ENCODE measurements around the gene TSEN34.
"Not testable (repeated sequence)": the region's sequence is repeated elsewhere in the genome, so short reads cannot be mapped to it uniquely, and the experiment has no call there.

The TSEN34 gene

DNA sequence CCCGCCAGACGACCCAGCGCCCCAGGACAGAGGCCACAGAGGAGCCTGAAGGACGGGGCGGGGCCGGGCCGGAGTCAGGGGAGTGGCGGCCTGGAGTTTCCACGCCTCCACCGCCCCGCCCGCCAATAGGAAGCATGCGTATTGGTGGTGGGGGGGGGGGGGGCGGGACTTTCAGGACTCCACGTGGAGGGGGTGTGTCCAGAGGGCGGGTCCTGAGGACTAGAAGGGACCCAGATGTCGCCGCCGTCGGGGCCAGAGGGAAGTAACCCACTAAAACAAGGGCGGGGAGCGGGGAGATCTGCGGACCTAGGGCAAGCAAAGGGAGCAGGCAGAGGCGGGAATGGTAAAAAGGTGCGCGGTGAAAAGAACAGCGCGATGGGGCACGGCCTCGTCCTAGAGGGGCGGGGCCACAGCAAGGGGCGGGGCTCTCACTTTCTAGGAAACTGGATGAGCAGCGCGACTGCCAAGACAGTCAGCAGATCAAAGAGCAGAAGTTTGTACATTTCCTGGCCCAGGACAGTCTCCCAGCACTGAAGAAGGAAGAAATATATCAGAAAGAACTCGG lies 28.8 kb upstream of the TSEN34 start:
- DNase-seq, result peak; percentile 85 to 91

DNA sequence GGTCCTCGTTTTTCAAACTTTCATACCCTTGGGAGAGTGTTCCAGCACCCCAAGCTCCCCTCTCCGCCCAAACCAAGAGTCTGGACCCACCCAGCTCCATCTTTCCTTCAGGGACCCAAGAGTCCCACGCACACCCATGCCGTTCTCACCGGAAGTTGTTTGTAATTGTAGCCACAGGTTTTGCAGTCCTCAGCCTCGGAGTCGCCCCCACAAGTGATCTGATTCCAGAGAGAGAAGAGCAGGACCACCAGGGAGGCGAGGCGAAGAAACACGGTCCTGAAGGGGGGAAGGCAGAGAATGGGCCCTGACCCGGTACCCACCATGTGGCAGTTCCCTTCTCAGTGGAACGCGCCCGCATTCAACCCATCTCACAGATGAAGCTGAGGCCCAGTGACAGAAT lies 28.2 kb upstream of the TSEN34 start:
- DNase-seq, result no peak

GRCh38 chr19:54164369-54165068 lies 26.6 kb upstream of the TSEN34 start:
- peak; percentile 27 to 63 for DNase-seq

DNA sequence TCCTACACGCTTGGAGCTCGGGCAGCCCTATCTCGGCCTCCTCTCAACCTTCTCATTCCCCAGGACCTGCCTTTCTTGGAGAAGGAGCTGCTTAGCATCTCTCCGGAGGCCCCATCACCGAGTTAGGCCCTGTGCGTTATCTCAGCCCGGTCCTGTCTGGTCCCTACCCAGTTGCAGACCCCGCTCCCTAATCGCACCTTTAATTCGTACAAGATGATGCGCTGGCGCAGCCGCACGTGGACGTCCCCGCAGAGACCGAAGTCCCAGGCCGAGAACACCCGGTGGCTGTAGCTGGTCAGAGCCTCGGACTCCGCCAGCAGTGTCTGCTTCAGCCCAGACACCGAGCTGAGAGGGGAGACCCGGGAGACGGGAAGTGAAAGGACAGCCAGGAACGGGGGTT lies 25.9 kb upstream of the TSEN34 start:
- no peak for DNase-seq

DNA sequence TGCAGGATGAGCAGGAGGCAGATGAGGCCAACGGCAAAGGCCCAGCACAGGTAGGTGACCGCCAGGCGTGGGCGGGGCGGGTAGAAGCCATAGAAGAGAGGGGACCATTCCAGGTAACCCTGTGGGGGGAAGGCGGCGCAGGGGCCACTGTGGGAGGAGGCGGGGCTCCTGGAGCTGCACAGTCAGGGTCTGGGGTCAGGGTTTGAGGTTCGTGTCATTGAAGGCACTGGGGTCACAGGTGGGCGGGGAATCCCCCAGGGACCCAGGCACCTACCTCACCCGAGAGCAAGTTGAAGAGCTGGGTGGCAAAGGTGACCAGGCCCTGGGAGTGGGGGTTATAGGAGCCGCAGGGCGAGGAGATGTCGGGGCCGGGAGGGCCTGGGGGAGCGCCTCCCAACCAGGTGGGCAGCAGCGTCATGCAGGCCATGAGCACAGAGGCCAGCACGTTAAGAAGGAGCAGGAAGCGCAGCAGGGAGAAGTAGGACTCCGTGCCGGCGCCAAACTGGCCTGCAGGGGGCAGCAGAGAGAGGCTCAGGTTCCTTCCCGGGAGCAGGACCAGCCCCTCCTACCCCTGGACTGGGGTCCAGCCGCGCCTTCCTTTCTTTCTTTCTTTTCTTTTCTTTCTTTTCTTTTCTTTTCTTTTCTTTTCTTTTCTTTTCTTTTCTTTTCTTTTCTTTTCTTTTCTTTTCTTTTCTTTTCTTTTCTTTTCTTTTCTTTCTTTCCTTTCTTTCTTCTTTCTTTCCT lies 22.8 kb upstream of the TSEN34 start:
- DNase-seq, result peak; percentile 77 to 98

- DNase-seq, result no peak
These were observed 21.9 kb upstream of the TSEN34 start for GRCh38 chr19:54169149-54169740.

DNA sequence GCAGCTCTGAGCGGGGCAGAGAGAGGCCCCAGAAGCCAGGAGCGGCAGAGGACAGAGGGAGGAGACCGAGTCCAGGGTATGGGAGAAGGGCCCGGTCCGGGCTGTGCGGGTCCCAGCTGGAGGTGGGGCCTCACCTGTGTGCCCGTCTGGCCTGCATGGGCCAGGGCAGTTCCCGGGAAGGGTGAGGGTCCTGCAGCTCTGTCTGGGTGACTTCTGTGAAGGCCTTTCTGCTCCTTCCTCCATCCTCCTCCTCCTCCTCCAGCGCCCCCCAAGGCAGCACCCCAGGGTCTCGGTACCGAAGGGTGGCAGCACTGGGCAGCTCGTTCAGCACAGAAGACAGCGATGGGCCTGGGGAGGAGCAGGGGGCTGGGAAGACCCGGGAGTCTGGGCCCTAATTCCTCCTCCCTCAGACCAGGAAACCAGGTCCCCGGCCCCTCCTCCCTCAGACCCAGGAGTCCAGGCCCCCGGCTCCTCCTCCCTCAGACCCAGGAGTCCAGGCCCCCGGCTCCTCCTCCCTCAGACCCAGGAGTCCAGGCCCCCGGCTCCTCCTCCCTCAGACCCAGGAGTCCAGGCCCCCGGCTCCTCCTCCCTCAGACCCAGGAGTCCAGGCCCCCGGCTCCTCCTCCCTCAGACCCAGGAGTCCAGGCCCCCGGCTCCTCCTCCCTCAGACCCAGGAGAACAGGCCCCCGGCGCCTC lies 19.2 kb upstream of the TSEN34 start:
- DNase-seq, result not testable (repeated sequence)

DNA sequence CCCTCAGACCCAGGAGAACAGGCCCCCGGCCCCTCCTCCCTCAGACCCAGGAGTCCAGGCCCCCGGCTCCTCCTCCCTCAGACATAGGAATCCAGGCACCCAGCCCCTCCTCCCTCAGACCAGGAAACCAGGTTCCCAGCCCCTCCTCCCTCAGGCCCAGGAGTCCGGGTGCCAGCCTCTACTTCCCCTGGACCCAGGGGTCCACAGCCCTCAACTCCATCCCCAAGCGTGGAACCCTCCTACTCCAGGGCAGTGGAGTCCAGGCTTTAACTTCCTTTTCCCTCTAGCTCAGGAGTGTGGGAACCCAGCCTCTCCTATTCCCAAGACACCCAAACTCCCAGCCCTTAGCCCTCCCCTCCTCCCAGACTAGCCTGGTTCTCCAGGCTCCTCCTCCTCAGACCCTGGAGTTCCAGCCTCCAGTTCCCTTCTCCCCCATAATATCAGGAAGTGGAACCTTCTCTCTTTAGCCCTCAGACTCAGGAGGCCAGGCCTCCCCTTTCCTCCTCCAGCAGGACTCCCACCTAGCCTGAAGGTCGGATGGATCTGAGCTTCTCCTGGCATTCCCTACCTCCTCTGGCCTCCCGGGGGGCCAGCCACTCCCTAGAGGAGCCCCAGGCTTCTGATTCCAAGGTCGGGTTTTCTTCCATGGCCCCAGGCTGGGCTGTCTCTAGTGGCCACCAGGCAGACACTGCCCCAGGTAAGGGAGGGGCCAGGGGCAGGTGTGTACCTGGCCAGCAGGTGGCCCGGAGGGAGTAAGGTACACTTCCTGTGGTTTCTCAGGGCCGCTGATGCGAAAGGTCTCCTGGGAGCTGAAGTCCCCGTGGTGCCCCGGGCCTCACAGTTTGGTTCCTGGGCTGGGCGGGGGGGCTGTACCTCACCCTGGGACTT lies 18.4 kb upstream of the TSEN34 start, which contains the start of gene TMC4:
TSS of gene TMC4 (minus strand) at position 690 of the 888 bp plus-strand sequence. CDS start at position 647, 43 bp downstream.
- no peak for DNase-seq

DNA sequence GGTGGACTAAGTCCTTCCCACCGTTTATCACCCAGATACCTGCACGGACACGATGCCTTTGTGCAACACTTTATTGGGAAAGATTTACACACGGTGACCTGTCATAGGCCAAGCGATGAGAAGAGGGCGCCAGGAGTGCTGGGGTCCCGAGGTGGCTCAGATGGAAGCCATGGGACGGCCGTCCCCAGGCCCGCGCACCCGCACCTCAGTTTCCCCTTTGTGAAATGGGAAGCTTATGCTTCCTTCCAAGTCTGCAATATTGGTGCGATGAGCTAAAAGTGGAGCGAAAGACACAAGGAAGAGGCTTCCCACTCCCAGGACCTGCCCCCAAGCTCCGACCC lies 17.8 kb upstream of the TSEN34 start:
- no peak for DNase-seq

GRCh38 chr19:54173951-54174834 lies 16.9 kb upstream of the TSEN34 start:
- no peak for DNase-seq

GRCh38 chr19:54178581-54179261 lies 12.4 kb upstream of the TSEN34 start:
- DNase-seq, result peak in 1 of 2 donors; percentile 18

- DNase-seq, result no peak
These were observed 11.8 kb upstream of the TSEN34 start for GRCh38 chr19:54179262-54179852.

GRCh38 chr19:54179921-54180461 lies 11.1 kb upstream of the TSEN34 start:
- no peak for DNase-seq

DNA sequence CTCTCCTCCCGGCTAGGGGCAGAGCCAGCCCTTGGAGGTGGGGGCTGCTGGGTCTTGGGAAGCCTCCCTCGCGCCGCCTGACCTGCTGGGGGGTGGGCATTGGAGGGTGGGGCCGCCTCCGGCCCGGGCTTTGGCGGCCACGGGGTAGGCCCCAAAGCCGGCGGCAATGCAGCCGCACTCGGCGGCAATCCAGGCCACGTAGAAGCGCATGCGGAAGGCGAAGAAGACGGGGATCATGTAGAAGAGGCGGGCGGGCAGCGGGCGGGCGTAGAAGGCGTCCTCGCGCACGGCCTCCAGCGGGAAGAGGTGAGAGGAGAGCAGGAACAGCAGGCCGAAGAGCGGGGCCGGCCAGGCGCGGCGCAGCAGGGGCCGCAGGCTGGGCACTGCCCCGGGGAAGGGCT lies 10.4 kb upstream of the TSEN34 start:
- DNase-seq, result no peak

DNA sequence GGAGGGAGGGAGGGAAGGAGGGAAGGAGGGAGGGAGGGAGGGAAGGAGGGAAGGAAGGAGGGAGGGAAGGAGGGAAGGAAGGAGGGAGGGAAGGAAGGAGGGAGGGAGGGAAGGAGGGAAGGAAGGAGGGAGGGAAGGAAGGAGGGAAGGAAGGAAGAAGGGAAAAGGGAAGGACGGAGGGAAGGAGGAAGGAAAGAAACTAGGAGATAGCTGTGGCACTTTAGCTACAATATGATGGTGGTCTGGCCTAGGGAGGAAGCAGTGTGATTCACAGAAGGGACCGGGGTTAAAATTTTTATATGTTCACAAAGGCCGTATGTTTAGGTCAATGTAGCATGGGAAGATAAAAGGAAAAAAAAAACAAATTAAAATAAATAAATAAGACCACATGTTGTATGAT lies 9.2 kb upstream of the TSEN34 start:
- not testable (repeated sequence) for DNase-seq

- DNase-seq, result no peak
These were observed 7.7 kb upstream of the TSEN34 start for GRCh38 chr19:54183431-54183830.

DNA sequence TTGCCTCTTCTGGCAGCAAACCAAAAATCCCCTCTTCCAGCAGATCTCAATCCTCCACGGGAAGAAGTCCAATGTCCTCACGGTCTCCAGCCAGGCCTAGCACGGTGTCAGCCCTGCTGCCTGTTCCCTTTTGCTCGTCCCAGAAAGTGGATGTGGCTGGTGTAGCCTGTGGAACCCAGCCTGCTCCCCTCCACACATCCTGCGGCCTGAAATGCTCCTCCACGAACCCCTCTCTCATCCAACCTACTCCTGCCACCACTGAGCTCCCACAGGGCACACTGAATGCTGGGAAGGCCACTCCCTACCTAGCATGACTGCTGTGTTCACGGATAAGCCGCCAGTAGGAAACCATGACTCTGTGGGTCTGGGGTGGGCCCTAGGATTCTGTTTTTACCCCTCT lies 4.8 kb upstream of the TSEN34 start:
- DNase-seq, result no peak

GRCh38 chr19:54186934-54187381 lies 4.2 kb upstream of the TSEN34 start:
- DNase-seq, result no peak

DNA sequence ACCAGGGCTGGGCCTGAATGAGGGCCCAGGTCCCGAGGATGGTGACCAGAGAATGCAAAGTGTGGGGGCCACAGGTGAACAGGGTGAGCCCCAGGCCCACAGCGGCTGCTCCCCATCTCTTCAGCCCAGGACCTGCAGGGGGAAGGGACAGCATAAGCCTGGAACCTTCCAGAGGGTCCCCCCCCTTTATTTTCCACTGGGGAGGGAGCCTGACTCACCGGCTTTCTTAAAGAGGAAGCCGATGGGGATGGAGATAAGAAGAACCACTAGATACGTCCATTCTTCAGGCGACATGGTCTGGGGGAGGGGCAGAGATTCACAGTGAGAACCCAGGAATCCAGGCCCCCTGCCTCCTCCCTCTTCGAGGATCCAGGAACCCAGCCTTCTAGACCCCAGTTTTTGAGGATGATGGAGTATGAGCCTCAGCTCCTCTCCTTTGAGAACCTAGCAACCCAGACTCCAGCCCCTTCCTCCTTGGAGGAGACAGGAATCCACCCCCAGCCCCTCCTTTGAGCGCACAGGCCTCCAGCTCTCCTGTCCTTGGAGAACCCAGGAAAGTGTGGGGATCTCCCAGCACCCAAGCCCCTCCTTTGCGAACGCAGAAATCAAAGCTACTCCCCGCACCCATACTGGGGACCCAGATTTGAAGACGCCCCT lies 2.8 kb upstream of the TSEN34 start:
- peak in 1 of 2 donors; percentile 26 for DNase-seq

Measured in inflammatory macrophage treated with lipopolysaccharide for 1 hour (primary cell).